GM19238 (cell line): ENCODE measurements around the gene KCNE1.
"Not testable (repeated sequence)": the region's sequence is repeated elsewhere in the genome, so short reads cannot be mapped to it uniquely, and the experiment has no call there.

Experiments used
- DNase-seq: peaks from one replicate; pipeline ENCODE4 v3.0.0; 2011; ENCODE audit warnings: low spot score; ENCODE audit not compliant: insufficient read length

KCNE1 gene

DNA sequence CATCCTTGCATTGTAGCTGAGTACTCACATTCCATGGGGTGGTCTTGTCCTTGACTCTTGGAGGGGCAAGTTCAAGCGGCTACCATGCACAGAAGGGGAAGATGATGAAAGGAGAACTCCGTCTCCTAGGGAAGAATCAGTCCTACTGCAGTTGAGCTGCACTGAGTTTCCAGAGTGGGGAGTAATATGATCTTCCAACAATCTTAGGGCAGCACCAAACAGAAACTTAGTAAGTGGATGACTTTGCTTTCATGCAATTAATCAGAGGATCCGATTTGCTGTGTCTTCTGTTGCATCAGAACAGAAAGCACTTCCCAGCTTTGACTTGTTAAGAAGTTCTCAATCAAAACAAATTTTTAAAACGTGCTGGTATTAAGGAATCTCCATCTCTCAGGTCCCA lies 88.2 kb downstream of the KCNE1 start, which contains the start of gene SMIM34:
TSS of gene SMIM34 (minus strand) at position 147 of the 400 bp plus-strand sequence. CDS start at position 35, 112 bp downstream.
- DNase-seq: not testable (repeated sequence)

DNA sequence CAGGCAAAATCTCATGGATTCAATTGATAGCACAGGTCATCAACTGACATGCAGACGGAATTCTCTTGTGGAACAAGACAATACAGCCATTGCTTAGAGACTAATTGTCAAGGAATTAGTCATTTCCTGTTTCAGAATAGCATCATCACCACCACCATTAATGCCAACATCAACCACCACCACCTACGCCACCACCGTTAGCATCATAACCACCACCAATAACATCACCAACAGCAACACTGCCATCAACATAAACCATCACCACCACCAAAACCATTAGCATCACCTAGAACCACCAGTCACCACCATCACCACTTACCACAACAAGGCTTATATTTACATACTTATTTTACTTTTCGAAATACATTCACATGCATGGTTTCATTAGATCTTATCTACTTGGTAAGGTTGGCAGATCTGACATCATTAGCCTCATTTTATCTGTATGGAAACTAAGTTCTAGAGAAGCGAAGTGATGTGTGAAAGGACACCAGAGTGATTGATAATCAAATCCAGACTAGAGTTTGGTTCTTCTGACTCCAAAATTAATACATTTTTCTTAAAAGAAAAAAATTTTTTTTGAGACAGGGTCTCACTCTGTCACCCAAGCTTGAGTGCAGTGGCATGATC lies 94.4 kb downstream of the KCNE1 start:
- not testable (repeated sequence) for DNase-seq

DNA sequence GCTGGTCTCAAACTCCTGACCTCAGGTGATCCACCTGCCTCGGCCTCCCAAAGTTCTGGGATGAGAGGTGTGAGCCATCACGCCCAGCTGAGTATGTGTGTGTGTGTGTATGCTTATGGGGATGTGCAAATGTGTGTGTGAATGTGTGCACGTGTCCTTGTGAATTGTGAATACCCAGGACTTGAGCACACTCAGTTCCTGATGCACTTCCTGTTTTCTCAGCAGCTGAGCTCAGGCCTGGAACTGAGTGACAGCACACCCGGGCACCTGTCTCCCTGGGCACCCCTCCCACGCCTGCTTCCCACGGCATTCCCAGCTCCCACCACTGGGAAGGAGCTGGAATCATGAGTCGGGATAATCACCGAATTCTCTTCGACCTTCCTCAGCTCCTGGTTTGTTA lies 104.7 kb downstream of the KCNE1 start:
- not testable (repeated sequence) for DNase-seq

DNA sequence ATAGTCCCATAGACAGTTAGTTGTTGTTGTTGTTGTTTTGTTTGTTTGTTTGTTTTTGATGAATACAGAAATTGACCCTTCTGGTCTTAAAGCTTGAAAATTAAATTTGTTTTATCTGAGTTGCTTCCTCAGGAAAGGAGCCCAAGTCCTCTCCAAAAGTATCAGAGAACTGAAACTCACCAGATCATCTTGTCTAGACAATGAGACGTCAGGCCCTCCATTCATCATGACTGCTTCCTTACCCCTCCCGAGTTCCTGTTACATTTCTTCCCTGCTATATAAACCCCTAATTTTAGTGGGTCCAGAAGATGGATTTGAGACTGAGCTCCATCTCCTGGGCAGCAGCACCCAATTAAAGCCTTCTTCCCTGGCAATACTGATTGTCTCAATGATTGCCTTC lies 105.3 kb downstream of the KCNE1 start:
- not testable (repeated sequence) for DNase-seq

DNA sequence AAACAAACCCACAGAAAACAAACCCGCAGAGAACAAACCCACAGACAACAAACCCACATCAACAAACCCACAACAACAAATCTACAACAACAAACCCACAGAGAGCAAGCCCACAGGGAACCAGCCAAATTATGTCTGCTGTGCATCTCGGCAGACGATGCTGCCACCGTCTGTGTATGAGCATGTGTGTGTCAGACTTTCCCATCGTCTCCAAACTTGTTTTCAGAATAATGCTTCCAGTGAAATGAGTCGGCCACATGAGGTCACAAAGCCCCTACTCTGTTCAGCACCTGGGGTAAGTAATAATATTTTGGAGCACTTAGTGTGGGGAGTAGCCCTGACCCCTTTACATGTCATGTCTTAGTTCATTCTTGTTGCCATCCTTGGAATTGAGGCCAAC lies 105.9 kb downstream of the KCNE1 start:
- not testable (repeated sequence) for DNase-seq

DNA sequence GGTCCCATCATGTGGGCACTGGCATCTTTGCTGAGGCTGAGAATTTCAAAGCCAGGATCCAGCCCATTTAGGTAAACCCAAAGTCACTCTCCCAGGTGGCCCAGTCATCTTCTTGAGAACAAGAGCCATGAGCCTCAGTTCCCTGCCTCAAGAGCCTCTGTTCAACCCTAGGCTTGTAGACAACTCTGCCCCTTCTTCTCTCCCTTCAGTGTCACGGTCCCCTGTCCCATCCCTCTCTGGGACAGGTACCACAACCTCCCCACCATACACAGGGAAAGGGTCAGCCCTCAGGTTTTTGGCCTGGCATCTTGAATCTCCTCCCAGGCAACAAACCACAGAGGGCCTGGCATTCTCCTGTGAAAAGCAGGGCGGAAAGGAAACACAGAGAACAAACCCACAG lies 106.3 kb downstream of the KCNE1 start:
- not testable (repeated sequence) for DNase-seq

GRCh38 chr21:34404742-34405141 lies 107.3 kb downstream of the KCNE1 start:
- not testable (repeated sequence) for DNase-seq

GRCh38 chr21:34400522-34400921 lies 111.5 kb downstream of the KCNE1 start:
- DNase-seq: not testable (repeated sequence)
